Endothelial cell of umbilical vein (primary cell): Measurements from ENCODE around the gene MECP2. TPM values are rescaled to one million over a fixed set of nuclear protein-coding genes. Genes with fewer than 3 reads are reported as not detected.

ENCODE experiments used
- BruUV-seq: library from RNA; stranded (reverse); fragments of 400-500 nt; replicated peaks from 2 replicates; lab custom pipeline; 2021; lab: Mats Ljungman, UMichigan
- CTCF ChIA-PET: fragments of 300-600, 350-600 bp; sonication (Branson Sonifier 250); formaldehyde crosslinking; loops from one replicate; lab custom pipeline; 2021; ENCODE audit warnings: antibody characterized with exemption, inconsistent platforms; lab: Charles Lee
- POLR2A ChIA-PET: fragments of 300-600, 350-600 bp; sonication (Branson Sonifier 250); formaldehyde crosslinking; loops from one replicate; lab custom pipeline; 2021; ENCODE audit warnings: antibody characterized with exemption, inconsistent platforms; lab: Charles Lee
- DNase-seq: peaks from one replicate; pipeline ENCODE4 v3.0.0-alpha.2; 2011; ENCODE audit warnings: low read depth, low spot score
- FAIRE-seq: peaks from 2 replicates; lab custom pipeline; 2011; peaks lifted over from hg19 to GRCh38; lab: Jason Lieb, UNC
- H2AFZ ChIP-seq: 2 replicates; pipeline ENCODE4 v1.6.0; 2012; ENCODE audit warnings: low read depth, low read length, control low read depth, inconsistent platforms
- H3K27ac ChIP-seq: 2 replicates; pipeline ENCODE4 v1.5.1; 2011; ENCODE audit warnings: low read depth, mild to moderate bottlenecking, control low read depth, low read length, moderate library complexity; ENCODE audit not compliant: insufficient read depth
- H3K27me3 ChIP-seq, 2 experiments: 2 replicates each; pipeline versions ENCODE4 v1.6.0 to v1.6.1; 2011; ENCODE audit warnings: low read length in 2 of 2, mixed read lengths in 1 of 2; ENCODE audit not compliant: control insufficient read depth in 2 of 2, insufficient read depth in 2 of 2
- H3K36me3 ChIP-seq, 2 experiments: 2 replicates in 1 of 2; 3 replicates in 1 of 2; pipeline ENCODE4 v1.5.1; 2011; ENCODE audit warnings: low read length in 2 of 2, mild to moderate bottlenecking in 1 of 2, moderate library complexity in 1 of 2; ENCODE audit not compliant: control insufficient read depth in 2 of 2, insufficient read depth in 2 of 2; ENCODE audit errors: extremely low read depth in 1 of 2
- H3K4me1 ChIP-seq: 3 replicates; pipeline ENCODE4 v1.5.1; 2011; ENCODE audit warnings: mild to moderate bottlenecking, low read length; ENCODE audit not compliant: control insufficient read depth, insufficient read depth; ENCODE audit errors: extremely low read depth
- H3K4me2 ChIP-seq: 2 replicates; pipeline ENCODE4 v1.6.1; 2011; ENCODE audit warnings: low read length, control low read depth, mixed read lengths; ENCODE audit not compliant: insufficient read depth
- H3K4me3 ChIP-seq, 3 experiments: fragments of 200-600 bp in 1 of 3; sonication (generic), shearing (Covaris generic) in 1 of 3; replicated peaks in 1 of 3; 2 replicates each; pipeline ENCODE4 v1.5.1; 2011 to 2016; ENCODE audit warnings: control low read depth in 3 of 3, low read length in 3 of 3, mild to moderate bottlenecking in 2 of 3, inconsistent platforms in 1 of 3, low read depth in 1 of 3, moderate library complexity in 1 of 3; ENCODE audit not compliant: insufficient read depth in 1 of 3
- H3K79me2 ChIP-seq: 2 replicates; pipeline ENCODE4 v1.6.0; 2012; ENCODE audit warnings: low read length, inconsistent platforms; ENCODE audit not compliant: control insufficient read depth, insufficient read depth
- H3K9ac ChIP-seq: replicated peaks from 2 replicates; pipeline ENCODE3; 2011; ENCODE audit warnings: low read length, control low read depth; ENCODE audit not compliant: insufficient read depth; ENCODE audit errors: extremely low read depth
- H3K9me1 ChIP-seq: replicated peaks from 3 replicates; pipeline ENCODE4 v1.6.0; 2011; ENCODE audit warnings: mild to moderate bottlenecking, low read length; ENCODE audit not compliant: control insufficient read depth, insufficient read depth; ENCODE audit errors: extremely low read depth
- H3K9me3 ChIP-seq: replicated peaks from 2 replicates; pipeline ENCODE4 v1.5.1; 2012; ENCODE audit warnings: low read length, inconsistent platforms; ENCODE audit not compliant: control insufficient read depth, insufficient read depth
- H4K20me1 ChIP-seq: replicated peaks from 2 replicates; pipeline ENCODE3; 2011; ENCODE audit warnings: mild to moderate bottlenecking, low read length; ENCODE audit not compliant: control insufficient read depth, insufficient read depth; ENCODE audit errors: extremely low read depth
- EZH2 ChIP-seq: IDR thresholded peaks from 2 replicates; pipeline ENCODE4 v1.6.1; 2012; ENCODE audit warnings: borderline replicate concordance, low read depth, mild to moderate bottlenecking, moderate library complexity, low read length, inconsistent platforms; ENCODE audit not compliant: severe bottlenecking
- FOS ChIP-seq: IDR thresholded peaks from 2 replicates; pipeline ENCODE4 v1.6.1; 2011; ENCODE audit warnings: mild to moderate bottlenecking, low read length, moderate library complexity, borderline replicate concordance; ENCODE audit not compliant: insufficient read depth
- JUN ChIP-seq: IDR thresholded peaks from 2 replicates; pipeline ENCODE4 v1.6.1; 2011; ENCODE audit warnings: borderline replicate concordance, low read depth; ENCODE audit not compliant: insufficient read length, insufficient read depth
- MYC ChIP-seq: IDR thresholded peaks from one replicate; pipeline ENCODE4 v1.6.1; 2011; ENCODE audit warnings: mild to moderate bottlenecking, low read depth, low read length
- POLR2AphosphoS5 ChIP-seq: IDR thresholded peaks from 2 replicates; pipeline ENCODE4 v1.6.1; 2012; ENCODE audit warnings: low read depth, mild to moderate bottlenecking, control low read depth, low read length, moderate library complexity; ENCODE audit not compliant: insufficient read depth
- dilution Hi-C: fragments of 300-500 bp; cut with MboI; formaldehyde crosslinking; loops from one replicate; pipeline ENCODE4 v1.15.0; 2019; ENCODE audit warnings: low sequenced_read_pairs; ENCODE audit not compliant: extremely low pct_ligation_motif_present
- intact Hi-C: fragments of 100-400 bp; cut with micrococcal nuclease; formaldehyde crosslinking; loops from one replicate; pipeline ENCODE4 v1.10.0; 2022
- polyA plus RNA-seq, 4 experiments: library from polyadenylated mRNA; depleted of rRNA in 3 of 4; stranded (reverse) in 3 of 4; unstranded in 1 of 4; fragments of >200 nt; gene quantifications; 2 replicates each; pipeline versions ENCODE4 v1.2.1 to v1.2.3, GENCODE V29; 2011 to 2012; ENCODE audit warnings: missing spikeins in 1 of 4
- total RNA-seq: library from RNA; stranded (reverse); gene quantifications from 2 replicates; pipeline ENCODE4 v1.2.3, GENCODE V29; 2021
- TF ChIP-seq, protein P1 (sequence below): IDR thresholded peaks from 2 replicates; pipeline ENCODE4 v1.6.1; 2011; ENCODE audit not compliant: insufficient read depth, insufficient read length
- TF ChIP-seq, protein P2 (sequence below), 2 donors: IDR thresholded peaks; 1 replicate in 1 of 2; 2 replicates in 1 of 2; pipeline ENCODE4 v1.5.1; 2011; ENCODE audit warnings: low read length in 2 of 2, mild to moderate bottlenecking in 2 of 2, moderate library complexity in 2 of 2, control low read depth in 1 of 2, inconsistent platforms in 1 of 2, low read depth in 1 of 2; ENCODE audit not compliant: insufficient read depth in 1 of 2; ENCODE audit errors: extremely low read depth in 1 of 2

Gene MECP2
- total and polyA plus RNA-seq, 2 donors (not counting 3 experiments of a cell fraction or from before 2014, with no cell fraction given), result 9.0 to 45.3 TPM

DNA sequence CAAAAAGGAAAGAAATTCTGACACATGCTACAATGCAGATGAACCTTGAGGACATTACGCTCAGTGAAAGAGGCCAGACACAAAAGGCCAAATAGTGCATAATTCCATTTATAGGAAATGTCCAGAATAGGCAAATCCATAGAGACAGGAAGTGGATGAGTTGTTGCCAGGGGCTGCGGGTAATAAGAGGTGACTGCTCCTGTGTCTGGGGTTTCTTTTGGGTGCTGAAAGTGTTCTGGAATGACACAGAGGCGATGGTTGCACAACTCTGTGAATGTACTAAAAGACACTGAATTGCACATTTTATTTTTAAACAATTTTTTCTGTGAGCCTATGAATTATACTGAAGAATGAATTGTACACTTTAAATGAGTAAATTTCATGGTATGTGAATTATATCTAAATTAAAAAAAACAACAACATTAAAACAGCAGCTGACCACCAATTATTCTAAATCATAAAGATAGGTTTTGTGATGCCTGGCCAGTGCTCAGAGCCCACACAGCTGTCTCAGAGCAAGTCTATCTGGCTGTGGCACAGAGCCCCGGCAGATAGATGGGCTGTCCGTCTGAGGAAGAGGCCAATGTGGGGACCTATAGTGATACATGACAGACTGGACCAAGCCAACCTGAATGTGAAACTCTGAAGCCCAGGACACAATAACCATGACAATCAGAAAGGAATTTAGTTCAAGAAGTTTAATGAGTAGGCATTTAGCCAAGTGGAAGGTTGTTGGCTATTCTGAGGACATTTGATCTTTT, 54.3 kb downstream of the MECP2 start:
- Histone ChIP-seq H3K9me1 (no peaks in the 10 kb centered on the region), H3K79me2 (peaks cover 44% of the 10 kb centered on the region), H3K4me2 (no peak overlapping the region), H3K36me3 (peaks cover 0 to 3% of the 10 kb centered on the region in 2 experiments), H3K27me3 (no peaks in the 10 kb centered on the region), H3K4me3 (no peak overlapping the region), H3K9me3 (no peaks in the 10 kb centered on the region), H2AFZ (no peak overlapping the region), H3K27ac (peak overlapping the region; percentile 12), H4K20me1 (no peaks in the 10 kb centered on the region), H3K9ac (no peak overlapping the region), H3K4me1 (peaks cover 35% of the 10 kb centered on the region)
- no peak for DNase-seq
- dilution Hi-C loops, result no loop called here
- ChIA-PET CTCF (no interaction called here), POLR2A (no interaction called here)
- TF ChIP-seq, protein P1, sequence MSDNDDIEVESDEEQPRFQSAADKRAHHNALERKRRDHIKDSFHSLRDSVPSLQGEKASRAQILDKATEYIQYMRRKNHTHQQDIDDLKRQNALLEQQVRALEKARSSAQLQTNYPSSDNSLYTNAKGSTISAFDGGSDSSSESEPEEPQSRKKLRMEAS, result no peak
- no peak for TF ChIP-seq JUN
- no peak for TF ChIP-seq MYC
- TF ChIP-seq EZH2, result no peak
- no peak for TF ChIP-seq FOS
- TF ChIP-seq, protein P2, sequence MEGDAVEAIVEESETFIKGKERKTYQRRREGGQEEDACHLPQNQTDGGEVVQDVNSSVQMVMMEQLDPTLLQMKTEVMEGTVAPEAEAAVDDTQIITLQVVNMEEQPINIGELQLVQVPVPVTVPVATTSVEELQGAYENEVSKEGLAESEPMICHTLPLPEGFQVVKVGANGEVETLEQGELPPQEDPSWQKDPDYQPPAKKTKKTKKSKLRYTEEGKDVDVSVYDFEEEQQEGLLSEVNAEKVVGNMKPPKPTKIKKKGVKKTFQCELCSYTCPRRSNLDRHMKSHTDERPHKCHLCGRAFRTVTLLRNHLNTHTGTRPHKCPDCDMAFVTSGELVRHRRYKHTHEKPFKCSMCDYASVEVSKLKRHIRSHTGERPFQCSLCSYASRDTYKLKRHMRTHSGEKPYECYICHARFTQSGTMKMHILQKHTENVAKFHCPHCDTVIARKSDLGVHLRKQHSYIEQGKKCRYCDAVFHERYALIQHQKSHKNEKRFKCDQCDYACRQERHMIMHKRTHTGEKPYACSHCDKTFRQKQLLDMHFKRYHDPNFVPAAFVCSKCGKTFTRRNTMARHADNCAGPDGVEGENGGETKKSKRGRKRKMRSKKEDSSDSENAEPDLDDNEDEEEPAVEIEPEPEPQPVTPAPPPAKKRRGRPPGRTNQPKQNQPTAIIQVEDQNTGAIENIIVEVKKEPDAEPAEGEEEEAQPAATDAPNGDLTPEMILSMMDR (IDR thresholded peaks at IDR 0.05; ENCODE audit: extremely low read depth in 1 of 2, insufficient read depth in 1 of 2, low read depth in 1 of 2, low read length in 2 of 2), result no peak
- TF ChIP-seq POLR2AphosphoS5, result no peak
- no TSS peak for BruUV-seq
- intact Hi-C loops, result loop anchor here (10.0 kb wide), 1 partner anchor 278 kb away; the partner anchor contains the start of gene PLXNB3
- FAIRE-seq, result no peak
